Measurements from ENCODE around the gene ANKS1A. TPM values are rescaled to one million over a fixed set of nuclear protein-coding genes. Genes with fewer than 3 reads are reported as not detected.

The ANKS1A gene
- total RNA-seq, 2 donors from 2014 or later: 34.9 to 36.4 TPM

DNA sequence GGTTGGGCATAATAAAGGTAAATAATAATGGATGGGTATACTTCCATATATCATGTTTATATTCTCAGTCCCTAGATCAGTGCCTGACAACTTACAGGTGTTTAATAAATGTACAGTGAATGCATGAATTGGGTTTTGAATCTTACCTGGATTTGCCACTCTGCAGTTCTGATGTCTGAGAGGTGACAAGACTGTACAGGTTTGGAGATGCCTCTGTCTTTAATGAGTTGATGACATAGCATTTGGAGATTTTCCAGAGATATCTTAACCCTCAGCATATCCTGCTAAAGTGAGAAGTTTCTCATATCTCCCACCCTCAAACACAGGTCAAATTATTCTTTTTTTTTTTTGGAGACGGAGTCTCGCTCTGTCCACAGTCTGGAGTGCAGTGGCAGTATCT lies 2.2 kb downstream of the ANKS1A start:
- Mint-ChIP-seq H3K4me3 (peak overlapping the region; percentile 97), H3K27me3 (ENCODE audit: insufficient read depth) (no peaks in the 10 kb centered on the region), H3K9me3 (no peaks in the 10 kb centered on the region), H3K36me3 (ENCODE audit: low read depth) (peaks cover 4% of the 10 kb centered on the region), H3K4me1 (peaks cover 18% of the 10 kb centered on the region), H3K27ac (no peak overlapping the region)
- Histone ChIP-seq H3K4me3 (ENCODE audit: low read length) (peak overlapping the region; percentile 76), H3K36me3 (ENCODE audit: control insufficient read depth, insufficient read depth, low read length) (no peaks in the 10 kb centered on the region), H3K4me1 (ENCODE audit: control insufficient read depth, insufficient read depth, low read length) (peaks cover 4% of the 10 kb centered on the region), H3K9me3 (ENCODE audit: control insufficient read depth, low read length) (no peaks in the 10 kb centered on the region), H3K27ac (ENCODE audit: low read depth, low read length) (no peak overlapping the region), H3K27me3 (ENCODE audit: control insufficient read depth, insufficient read depth, low read length, poor library complexity, severe bottlenecking) (no peaks in the 10 kb centered on the region), H3K9ac (ENCODE audit: extremely low read depth, low read length, poor library complexity, severe bottlenecking) (no peak overlapping the region)
- 92 to 100% methylated on average over 2 of the region's 2 CpGs for WGBS, 2 experiments (ENCODE audit: insufficient coverage in 1 of 2, insufficient read length in 1 of 2)
- TF ChIP-seq, protein P1, sequence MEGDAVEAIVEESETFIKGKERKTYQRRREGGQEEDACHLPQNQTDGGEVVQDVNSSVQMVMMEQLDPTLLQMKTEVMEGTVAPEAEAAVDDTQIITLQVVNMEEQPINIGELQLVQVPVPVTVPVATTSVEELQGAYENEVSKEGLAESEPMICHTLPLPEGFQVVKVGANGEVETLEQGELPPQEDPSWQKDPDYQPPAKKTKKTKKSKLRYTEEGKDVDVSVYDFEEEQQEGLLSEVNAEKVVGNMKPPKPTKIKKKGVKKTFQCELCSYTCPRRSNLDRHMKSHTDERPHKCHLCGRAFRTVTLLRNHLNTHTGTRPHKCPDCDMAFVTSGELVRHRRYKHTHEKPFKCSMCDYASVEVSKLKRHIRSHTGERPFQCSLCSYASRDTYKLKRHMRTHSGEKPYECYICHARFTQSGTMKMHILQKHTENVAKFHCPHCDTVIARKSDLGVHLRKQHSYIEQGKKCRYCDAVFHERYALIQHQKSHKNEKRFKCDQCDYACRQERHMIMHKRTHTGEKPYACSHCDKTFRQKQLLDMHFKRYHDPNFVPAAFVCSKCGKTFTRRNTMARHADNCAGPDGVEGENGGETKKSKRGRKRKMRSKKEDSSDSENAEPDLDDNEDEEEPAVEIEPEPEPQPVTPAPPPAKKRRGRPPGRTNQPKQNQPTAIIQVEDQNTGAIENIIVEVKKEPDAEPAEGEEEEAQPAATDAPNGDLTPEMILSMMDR (conservative IDR thresholded peaks at IDR 0.05): no peak
- DNase-seq: no peak

DNA sequence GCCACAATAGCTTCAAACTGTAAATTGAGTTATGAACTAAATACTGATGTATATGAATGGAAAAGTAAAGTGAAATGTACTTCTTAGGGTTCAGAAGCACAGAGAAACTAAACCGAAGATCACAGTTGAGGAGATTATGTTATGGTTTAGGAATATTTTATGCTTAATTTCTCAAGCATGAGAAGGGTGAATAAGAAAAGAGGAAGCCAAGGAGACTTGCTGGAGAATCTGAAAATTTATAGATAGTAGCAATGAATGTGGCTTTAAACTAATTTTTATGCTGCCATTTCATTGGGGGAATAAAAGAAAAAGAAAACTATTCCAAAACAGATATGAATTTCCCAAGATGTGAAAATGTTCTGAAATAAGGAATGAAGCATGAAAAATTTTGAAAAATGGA lies 5.6 kb downstream of the ANKS1A start:
- Histone ChIP-seq H3K36me3 (ENCODE audit: control insufficient read depth, insufficient read depth, low read length) (no peaks in the 10 kb centered on the region), H3K27ac (ENCODE audit: low read depth, low read length) (no peak overlapping the region), H3K4me3 (ENCODE audit: low read length) (no peak overlapping the region), H3K9me3 (ENCODE audit: control insufficient read depth, low read length) (no peaks in the 10 kb centered on the region), H3K9ac (ENCODE audit: extremely low read depth, low read length, poor library complexity, severe bottlenecking) (no peak overlapping the region), H3K4me1 (ENCODE audit: control insufficient read depth, insufficient read depth, low read length) (peaks cover 4% of the 10 kb centered on the region), H3K27me3 (ENCODE audit: control insufficient read depth, insufficient read depth, low read length, poor library complexity, severe bottlenecking) (no peaks in the 10 kb centered on the region)
- Mint-ChIP-seq H3K36me3 (ENCODE audit: low read depth) (peaks cover 4% of the 10 kb centered on the region), H3K27ac (no peak overlapping the region), H3K4me3 (no peak overlapping the region), H3K4me1 (peaks cover 18% of the 10 kb centered on the region), H3K27me3 (ENCODE audit: insufficient read depth) (no peaks in the 10 kb centered on the region), H3K9me3 (no peaks in the 10 kb centered on the region)
- 83 to 94% methylated on average over 1 of the region's 1 CpG for WGBS, 2 experiments (ENCODE audit: insufficient coverage in 1 of 2, insufficient read length in 1 of 2)
- TF ChIP-seq, protein P1 (conservative IDR thresholded peaks at IDR 0.05): no peak
- no peak for DNase-seq

DNA sequence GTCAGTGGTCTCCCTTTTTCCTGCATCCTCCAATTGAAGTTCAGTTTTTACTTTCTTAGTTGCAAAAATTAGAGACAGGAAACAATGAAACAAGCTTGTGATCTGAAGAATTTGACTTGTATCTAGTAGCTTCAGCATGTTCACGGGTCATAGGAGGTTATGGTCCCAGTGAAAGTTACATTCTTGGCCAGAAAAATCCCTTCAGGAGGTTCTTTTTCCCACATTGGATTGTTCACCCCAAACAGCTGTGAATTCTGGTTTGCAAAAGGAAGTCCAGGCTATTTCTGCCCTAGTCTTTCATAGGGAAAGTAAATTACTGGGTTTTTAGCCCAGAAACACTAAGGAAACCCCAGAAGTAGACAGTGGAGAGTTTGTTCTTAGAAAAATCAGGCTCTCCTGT lies 8.1 kb downstream of the ANKS1A start:
- TF ChIP-seq, protein P1 (conservative IDR thresholded peaks at IDR 0.05): no peak
- Mint-ChIP-seq H3K36me3 (ENCODE audit: low read depth) (no peaks in the 10 kb centered on the region), H3K27ac (no peak overlapping the region), H3K4me3 (no peak overlapping the region), H3K27me3 (ENCODE audit: insufficient read depth) (no peaks in the 10 kb centered on the region), H3K4me1 (peaks cover 11% of the 10 kb centered on the region), H3K9me3 (no peaks in the 10 kb centered on the region)
- H3K36me3 ChIP-seq (ENCODE audit: control insufficient read depth, insufficient read depth, low read length): no peaks in the 10 kb centered on the region
- no peaks in the 10 kb centered on the region for H3K27me3 ChIP-seq (ENCODE audit: control insufficient read depth, insufficient read depth, low read length, poor library complexity, severe bottlenecking)
- H3K9me3 ChIP-seq (ENCODE audit: control insufficient read depth, low read length): no peaks in the 10 kb centered on the region
- H3K4me3 ChIP-seq (ENCODE audit: low read length): no peak overlapping the region
- 88 to 93% methylated on average over 1 of the region's 1 CpG for WGBS, 2 experiments (ENCODE audit: insufficient coverage in 1 of 2, insufficient read length in 1 of 2)
- DNase-seq: no peak
- H3K27ac ChIP-seq (ENCODE audit: low read depth, low read length): no peak overlapping the region
- H3K4me1 ChIP-seq (ENCODE audit: control insufficient read depth, insufficient read depth, low read length): no peaks in the 10 kb centered on the region
- H3K9ac ChIP-seq (ENCODE audit: extremely low read depth, low read length, poor library complexity, severe bottlenecking): no peak overlapping the region

All from endodermal cell (in vitro differentiated cells).